ENCODE results near the gene PROZ. TPM values are rescaled to one million over a fixed set of nuclear protein-coding genes. Genes with fewer than 3 reads are reported as not detected.

PROZ gene
- total RNA-seq, 2 donors from 2014 or later, result 0.40 to 0.84 TPM

DNA sequence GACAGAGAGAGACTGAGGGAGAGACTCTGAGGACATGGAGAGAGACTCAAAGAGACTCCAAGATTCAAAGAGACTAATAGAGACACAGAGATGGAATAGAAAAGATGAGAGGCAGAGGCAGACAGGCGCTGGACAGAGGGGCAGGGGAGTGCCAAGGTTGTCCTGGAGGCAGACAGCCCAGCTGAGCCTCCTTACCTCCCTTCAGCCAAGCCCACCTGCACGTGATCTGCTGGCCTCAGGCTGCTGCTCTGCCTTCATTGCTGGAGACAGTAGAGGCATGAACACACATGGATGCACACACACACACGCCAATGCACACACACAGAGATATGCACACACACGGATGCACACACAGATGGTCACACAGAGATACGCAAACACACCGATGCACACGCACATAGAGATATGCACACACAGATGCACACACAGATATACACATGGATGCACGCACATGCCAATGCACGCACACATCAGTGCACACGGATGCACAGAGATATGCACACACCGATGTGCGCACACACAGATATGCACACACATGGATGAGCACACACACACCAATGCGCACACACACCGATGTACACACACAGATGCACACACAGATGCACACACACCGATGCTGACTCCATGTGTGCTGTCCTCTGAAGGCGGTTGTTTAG lies 39.2 kb upstream of the PROZ start:
- no peaks in the 10 kb centered on the region for H3K9me3 ChIP-seq (ENCODE audit: control insufficient read depth, low read length)
- Mint-ChIP-seq H3K27me3 (ENCODE audit: insufficient read depth) (peaks cover 16% of the 10 kb centered on the region), H3K27ac (no peak overlapping the region), H3K36me3 (ENCODE audit: low read depth) (peaks cover 6% of the 10 kb centered on the region), H3K4me3 (no peak overlapping the region), H3K4me1 (peaks cover 12% of the 10 kb centered on the region), H3K9me3 (peaks cover 3% of the 10 kb centered on the region)
- WGBS, 2 experiments (ENCODE audit: insufficient coverage in 1 of 2, insufficient read length in 1 of 2), result 90 to 92% methylated on average over 11 to 16 of the region's 16 CpGs
- H3K9ac ChIP-seq (ENCODE audit: extremely low read depth, low read length, poor library complexity, severe bottlenecking), result no peak overlapping the region
- no peak overlapping the region for H3K27ac ChIP-seq (ENCODE audit: low read depth, low read length)
- H3K36me3 ChIP-seq (ENCODE audit: control insufficient read depth, insufficient read depth, low read length), result no peaks in the 10 kb centered on the region
- H3K27me3 ChIP-seq (ENCODE audit: control insufficient read depth, insufficient read depth, low read length, poor library complexity, severe bottlenecking), result peaks cover 7% of the 10 kb centered on the region
- TF ChIP-seq, protein P1, sequence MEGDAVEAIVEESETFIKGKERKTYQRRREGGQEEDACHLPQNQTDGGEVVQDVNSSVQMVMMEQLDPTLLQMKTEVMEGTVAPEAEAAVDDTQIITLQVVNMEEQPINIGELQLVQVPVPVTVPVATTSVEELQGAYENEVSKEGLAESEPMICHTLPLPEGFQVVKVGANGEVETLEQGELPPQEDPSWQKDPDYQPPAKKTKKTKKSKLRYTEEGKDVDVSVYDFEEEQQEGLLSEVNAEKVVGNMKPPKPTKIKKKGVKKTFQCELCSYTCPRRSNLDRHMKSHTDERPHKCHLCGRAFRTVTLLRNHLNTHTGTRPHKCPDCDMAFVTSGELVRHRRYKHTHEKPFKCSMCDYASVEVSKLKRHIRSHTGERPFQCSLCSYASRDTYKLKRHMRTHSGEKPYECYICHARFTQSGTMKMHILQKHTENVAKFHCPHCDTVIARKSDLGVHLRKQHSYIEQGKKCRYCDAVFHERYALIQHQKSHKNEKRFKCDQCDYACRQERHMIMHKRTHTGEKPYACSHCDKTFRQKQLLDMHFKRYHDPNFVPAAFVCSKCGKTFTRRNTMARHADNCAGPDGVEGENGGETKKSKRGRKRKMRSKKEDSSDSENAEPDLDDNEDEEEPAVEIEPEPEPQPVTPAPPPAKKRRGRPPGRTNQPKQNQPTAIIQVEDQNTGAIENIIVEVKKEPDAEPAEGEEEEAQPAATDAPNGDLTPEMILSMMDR (conservative IDR thresholded peaks at IDR 0.05), result no peak
- DNase-seq, result no peak
- H3K4me1 ChIP-seq (ENCODE audit: control insufficient read depth, insufficient read depth, low read length), result peaks cover 8% of the 10 kb centered on the region
- H3K4me3 ChIP-seq (ENCODE audit: low read length), result no peak overlapping the region

DNA sequence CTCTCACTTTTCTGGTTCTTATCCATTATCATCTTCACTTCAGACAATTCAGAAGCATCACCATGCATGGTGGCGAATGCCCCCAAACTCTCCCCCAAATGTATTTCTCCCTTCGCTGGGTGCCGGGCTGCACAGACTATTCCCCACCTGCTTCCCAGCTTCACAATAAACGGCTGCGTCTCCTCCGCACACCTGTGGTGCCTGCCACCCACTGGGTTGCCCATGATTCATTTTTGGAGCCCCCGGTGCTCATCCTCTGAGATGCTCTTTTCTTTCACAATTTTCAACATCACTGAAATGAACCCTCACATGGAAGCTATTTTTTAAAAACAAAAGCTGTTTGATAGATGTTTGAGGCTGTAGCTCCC lies 38.6 kb upstream of the PROZ start:
- TF ChIP-seq, protein P1 (conservative IDR thresholded peaks at IDR 0.05), result no peak
- H3K4me1 ChIP-seq (ENCODE audit: control insufficient read depth, insufficient read depth, low read length), result peaks cover 8% of the 10 kb centered on the region
- 89 to 96% methylated on average over 5 to 7 of the region's 7 CpGs for WGBS, 2 experiments (ENCODE audit: insufficient coverage in 1 of 2, insufficient read length in 1 of 2)
- H3K4me1 Mint-ChIP-seq, result peaks cover 12% of the 10 kb centered on the region
- peaks cover 7% of the 10 kb centered on the region for H3K27me3 ChIP-seq (ENCODE audit: control insufficient read depth, insufficient read depth, low read length, poor library complexity, severe bottlenecking)
- H3K9ac ChIP-seq (ENCODE audit: extremely low read depth, low read length, poor library complexity, severe bottlenecking), result no peak overlapping the region
- H3K4me3 ChIP-seq (ENCODE audit: low read length), result no peak overlapping the region
- no peak overlapping the region for H3K4me3 Mint-ChIP-seq
- H3K9me3 ChIP-seq (ENCODE audit: control insufficient read depth, low read length), result no peaks in the 10 kb centered on the region
- no peak for DNase-seq
- no peaks in the 10 kb centered on the region for H3K9me3 Mint-ChIP-seq
- peaks cover 2% of the 10 kb centered on the region for H3K36me3 Mint-ChIP-seq (ENCODE audit: low read depth)
- no peaks in the 10 kb centered on the region for H3K36me3 ChIP-seq (ENCODE audit: control insufficient read depth, insufficient read depth, low read length)
- peaks cover 11% of the 10 kb centered on the region for H3K27me3 Mint-ChIP-seq (ENCODE audit: insufficient read depth)
- no peak overlapping the region for H3K27ac ChIP-seq (ENCODE audit: low read depth, low read length)
- no peak overlapping the region for H3K27ac Mint-ChIP-seq

DNA sequence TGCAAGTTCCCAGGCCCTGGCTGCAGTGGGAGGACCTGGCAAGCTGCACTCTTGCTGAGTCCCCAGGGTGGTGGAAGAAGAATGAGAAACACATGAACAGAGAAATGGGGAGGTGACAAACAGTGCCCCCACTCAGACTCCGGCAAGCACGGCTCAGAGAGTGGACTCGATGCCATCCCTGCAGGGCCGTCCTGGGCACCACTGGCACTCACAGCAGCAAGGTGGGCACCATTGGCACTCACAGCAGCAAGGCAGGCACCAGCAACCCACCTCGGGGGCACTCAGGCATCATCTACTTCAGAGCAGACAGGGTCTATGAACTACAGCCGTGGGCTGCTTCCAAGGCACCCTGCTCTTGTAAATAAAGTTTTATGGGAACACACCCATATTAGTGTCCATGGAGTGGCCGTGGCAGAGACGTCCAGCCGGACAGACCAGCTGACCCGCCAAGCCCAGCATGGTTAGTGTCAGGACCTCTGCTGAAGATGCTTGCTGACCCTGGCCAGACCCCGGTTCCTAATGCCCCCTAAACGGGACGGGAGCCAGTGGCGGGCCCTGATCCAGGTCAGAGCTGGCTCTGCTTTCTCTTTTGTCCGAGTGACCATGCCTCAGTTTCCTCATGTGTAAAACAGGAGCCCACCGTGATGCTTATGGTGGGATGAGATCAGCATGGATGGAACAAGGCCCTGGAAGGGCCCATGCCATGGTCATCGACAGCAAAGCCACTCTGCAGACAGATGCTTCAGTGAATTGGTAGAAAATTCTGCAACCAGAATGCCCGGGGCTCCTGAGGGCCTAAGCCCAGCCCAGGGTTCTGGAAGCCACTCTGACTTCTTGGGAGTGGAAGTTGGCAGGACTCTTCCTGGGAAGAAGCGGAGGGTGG lies 37.9 kb upstream of the PROZ start:
- Mint-ChIP-seq H3K4me3 (no peak overlapping the region), H3K27me3 (ENCODE audit: insufficient read depth) (peaks cover 11% of the 10 kb centered on the region), H3K36me3 (ENCODE audit: low read depth) (peaks cover 3% of the 10 kb centered on the region), H3K9me3 (no peaks in the 10 kb centered on the region), H3K4me1 (peaks cover 12% of the 10 kb centered on the region), H3K27ac (no peak overlapping the region)
- Histone ChIP-seq H3K4me3 (ENCODE audit: low read length) (no peak overlapping the region), H3K36me3 (ENCODE audit: control insufficient read depth, insufficient read depth, low read length) (no peaks in the 10 kb centered on the region), H3K4me1 (ENCODE audit: control insufficient read depth, insufficient read depth, low read length) (peaks cover 8% of the 10 kb centered on the region), H3K27ac (ENCODE audit: low read depth, low read length) (no peak overlapping the region), H3K9ac (ENCODE audit: extremely low read depth, low read length, poor library complexity, severe bottlenecking) (no peak overlapping the region), H3K9me3 (ENCODE audit: control insufficient read depth, low read length) (no peaks in the 10 kb centered on the region), H3K27me3 (ENCODE audit: control insufficient read depth, insufficient read depth, low read length, poor library complexity, severe bottlenecking) (peaks cover 7% of the 10 kb centered on the region)
- no peak for DNase-seq
- WGBS, 2 experiments (ENCODE audit: insufficient coverage in 1 of 2, insufficient read length in 1 of 2), result 91 to 93% methylated on average over 14 to 19 of the region's 19 CpGs
- TF ChIP-seq, protein P1 (conservative IDR thresholded peaks at IDR 0.05), result no peak

All from endodermal cell (in vitro differentiated cells).